Colonic mucosa (tissue), 4 donors: ENCODE measurements around the gene MRPS33. TPM values are rescaled to one million over a fixed set of nuclear protein-coding genes. Genes with fewer than 3 reads are reported as not detected.

Experiments
- DNase-seq: peaks from one replicate; pipeline ENCODE4 v3.0.0-alpha.2; 2020
- H3K27ac ChIP-seq: fragments of 200-600 bp; one replicate; pipeline ENCODE4 v1.8.0; 2021
- H3K27me3 ChIP-seq: fragments of 200-600 bp; one replicate; pipeline ENCODE4 v1.8.0; 2021
- H3K36me3 ChIP-seq: fragments of 200-600 bp; one replicate; pipeline ENCODE4 v1.8.0; 2021
- H3K4me1 ChIP-seq: fragments of 200-600 bp; one replicate; pipeline ENCODE4 v1.8.0; 2021; ENCODE audit warnings: mild to moderate bottlenecking
- H3K4me3 ChIP-seq: fragments of 200-600 bp; one replicate; pipeline ENCODE4 v1.8.0; 2021
- H3K9ac ChIP-seq, 2 donors: one replicate each; pipeline ENCODE4 v1.7.0; 2013; ENCODE audit warnings: control low read depth in 2 of 2, low read depth in 2 of 2, low read length in 2 of 2
- H3K9me3 ChIP-seq: fragments of 200-600 bp; one replicate; pipeline ENCODE4 v1.8.0; 2021
- CTCF ChIP-seq: fragments of 200-600 bp; IDR thresholded peaks from one replicate; pipeline ENCODE4 v1.8.0; 2022; ENCODE audit warnings: antibody characterized with exemption, mild to moderate bottlenecking
- intact Hi-C: fragments of 100-400 bp; cut with DNase I; formaldehyde crosslinking; loops from one replicate; pipeline ENCODE4 v1.14.1; 2022
- total RNA-seq, 2 donors: library from RNA; stranded (reverse); fragmentation: NEBNext Ultra II Directional in 1 of 2; extraction: Animal tissue kit (Norgen Biotek cat#: 25700) in 1 of 2; gene quantifications; one replicate each; pipeline ENCODE4 v1.2.1, GENCODE V29; 2021
- donor health status: healthy.
- donor health status: DM: no; HTN: no; CAD: no.
- donor health status: DM: no; HTN: no; CAD: no.

MRPS33 gene
- total RNA-seq, 2 donors from 2014 or later: 77.3 to 123 TPM

- Histone ChIP-seq H3K27ac (no peak overlapping the region), H3K36me3 (no peaks in the 10 kb centered on the region), H3K9ac (no peak overlapping the region), H3K9me3 (no peaks in the 10 kb centered on the region), H3K27me3 (no peaks in the 10 kb centered on the region), H3K4me3 (no peak overlapping the region), H3K4me1 (no peaks in the 10 kb centered on the region)
- TF ChIP-seq CTCF: no peak
- no peak for DNase-seq
- intact Hi-C loops: no loop called here
These were observed 11.3 kb downstream of the MRPS33 start for GRCh38 chr7:141003172-141004065.

- H3K4me1 ChIP-seq: no peaks in the 10 kb centered on the region
- H3K27me3 ChIP-seq: no peaks in the 10 kb centered on the region
- H3K4me3 ChIP-seq: no peak overlapping the region
- H3K9me3 ChIP-seq: no peaks in the 10 kb centered on the region
- H3K9ac ChIP-seq: no peak overlapping the region
- H3K36me3 ChIP-seq: no peaks in the 10 kb centered on the region
- intact Hi-C loops: no loop called here
- no peak for TF ChIP-seq CTCF
- H3K27ac ChIP-seq: no peak overlapping the region
- DNase-seq: no peak
These were observed 13.2 kb downstream of the MRPS33 start for GRCh38 chr7:141001546-141001945.

DNA sequence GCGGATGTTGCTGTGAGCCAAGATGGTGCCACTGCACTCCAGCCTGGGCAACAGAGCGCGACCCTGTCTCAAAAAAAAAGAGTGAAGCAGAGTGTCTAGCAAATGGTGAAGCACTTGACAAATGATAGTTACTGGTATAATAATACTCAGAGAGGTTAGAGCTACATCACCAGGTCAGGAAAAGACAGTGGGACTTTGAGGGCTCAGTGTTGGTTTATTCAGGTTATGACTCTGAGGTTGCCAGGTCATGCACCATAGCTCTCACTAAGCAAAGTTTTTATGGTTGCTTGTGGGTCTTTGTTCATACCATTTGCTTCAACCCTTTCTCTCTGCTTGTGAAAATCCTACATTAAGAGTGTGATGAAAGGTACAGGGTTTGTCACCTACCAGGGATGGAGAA, 13.6 kb downstream of the MRPS33 start:
- intact Hi-C loops: no loop called here

GRCh38 chr7:140998715-140999114, 16.0 kb downstream of the MRPS33 start:
- Histone ChIP-seq H3K27ac (no peak overlapping the region), H3K9ac (no peak overlapping the region), H3K27me3 (no peaks in the 10 kb centered on the region), H3K9me3 (no peaks in the 10 kb centered on the region), H3K4me3 (no peak overlapping the region), H3K36me3 (no peaks in the 10 kb centered on the region), H3K4me1 (no peaks in the 10 kb centered on the region)
- DNase-seq: no peak
- intact Hi-C loops: no loop called here
- TF ChIP-seq CTCF: no peak

More for the DNA sequence above, 13.6 kb downstream of the MRPS33 start:
- H3K4me3 ChIP-seq: no peak overlapping the region
- no peak overlapping the region for H3K27ac ChIP-seq
- no peaks in the 10 kb centered on the region for H3K27me3 ChIP-seq
- H3K9ac ChIP-seq: no peak overlapping the region
- H3K9me3 ChIP-seq: no peaks in the 10 kb centered on the region
- DNase-seq: no peak
- H3K36me3 ChIP-seq: no peaks in the 10 kb centered on the region
- no peak for TF ChIP-seq CTCF
- no peaks in the 10 kb centered on the region for H3K4me1 ChIP-seq

DNA sequence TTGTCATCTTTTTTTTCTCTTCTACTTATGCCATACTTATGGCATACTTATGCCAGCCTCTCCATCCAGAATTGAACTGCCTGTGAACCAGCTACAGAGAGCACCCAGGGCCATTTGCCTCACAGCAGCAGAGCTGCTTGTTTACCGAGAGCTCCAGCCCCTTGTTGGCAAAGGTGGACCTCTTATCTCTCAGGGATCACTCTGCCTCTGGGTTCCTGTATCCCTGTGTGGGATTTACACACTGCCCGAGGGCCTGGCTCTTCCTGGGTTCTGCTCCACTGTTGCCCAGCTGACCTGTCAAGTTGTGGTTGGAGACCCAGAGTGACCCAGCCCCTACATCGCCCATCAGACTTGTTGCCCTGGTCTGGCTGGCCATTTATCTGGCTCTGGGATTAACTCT, 22.3 kb downstream of the MRPS33 start:
- Histone ChIP-seq H3K27me3 (no peaks in the 10 kb centered on the region), H3K36me3 (no peaks in the 10 kb centered on the region), H3K4me3 (no peak overlapping the region), H3K9me3 (no peaks in the 10 kb centered on the region), H3K9ac (no peak overlapping the region), H3K4me1 (no peaks in the 10 kb centered on the region), H3K27ac (no peak overlapping the region)
- DNase-seq: no peak
- intact Hi-C loops: no loop called here
- TF ChIP-seq CTCF: no peak
